ENCODE data around the gene ATP2B2.

- TF ChIP-seq ARNTL (CRISPR knock-in tag; IDR thresholded peaks at IDR 0.05; ENCODE audit: borderline replicate concordance, low read depth) (no peak), ISL1 (CRISPR knock-in tag; IDR thresholded peaks at IDR 0.05) (no peak), PATZ1 (CRISPR knock-in tag; IDR thresholded peaks at IDR 0.05; ENCODE audit: borderline replicate concordance) (no peak), TCF4 (CRISPR knock-in tag; IDR thresholded peaks at IDR 0.05; ENCODE audit: borderline replicate concordance) (no peak), ZC3H10 (CRISPR knock-in tag; IDR thresholded peaks at IDR 0.05) (no peak), SNAI2 (CRISPR knock-in tag; IDR thresholded peaks at IDR 0.05) (no peak), RARB (CRISPR knock-in tag; IDR thresholded peaks at IDR 0.05) (no peak)
- TF ChIP-seq, protein P1, sequence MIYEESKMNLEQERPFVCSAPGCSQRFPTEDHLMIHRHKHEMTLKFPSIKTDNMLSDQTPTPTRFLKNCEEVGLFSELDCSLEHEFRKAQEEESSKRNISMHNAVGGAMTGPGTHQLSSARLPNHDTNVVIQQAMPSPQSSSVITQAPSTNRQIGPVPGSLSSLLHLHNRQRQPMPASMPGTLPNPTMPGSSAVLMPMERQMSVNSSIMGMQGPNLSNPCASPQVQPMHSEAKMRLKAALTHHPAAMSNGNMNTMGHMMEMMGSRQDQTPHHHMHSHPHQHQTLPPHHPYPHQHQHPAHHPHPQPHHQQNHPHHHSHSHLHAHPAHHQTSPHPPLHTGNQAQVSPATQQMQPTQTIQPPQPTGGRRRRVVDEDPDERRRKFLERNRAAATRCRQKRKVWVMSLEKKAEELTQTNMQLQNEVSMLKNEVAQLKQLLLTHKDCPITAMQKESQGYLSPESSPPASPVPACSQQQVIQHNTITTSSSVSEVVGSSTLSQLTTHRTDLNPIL (CRISPR knock-in tag; IDR thresholded peaks at IDR 0.05; ENCODE audit: low read depth), result no peak
Observed at GRCh38 chr3:10287936-10288574, 217.3 kb downstream of the ATP2B2 start.

All from SK-N-SH treated with all-trans-retinoic acid at 6 μM for 48 hours (cell line).